NCI-H128 (cell line): ENCODE results near the gene NAA60.
"Not testable (repeated sequence)": the region's sequence is repeated elsewhere in the genome, so short reads cannot be mapped to it uniquely, and the experiment has no call there.

Source experiments
- DNase-seq: peaks from one replicate; lab custom pipeline; 2025; ENCODE audit not compliant: unreplicated experiment; lab: John Stamatoyannopoulos, UW

Gene NAA60

GRCh38 chr16:3481696-3482658 lies 38.5 kb downstream of the NAA60 start:
- DNase-seq = no peak

DNA sequence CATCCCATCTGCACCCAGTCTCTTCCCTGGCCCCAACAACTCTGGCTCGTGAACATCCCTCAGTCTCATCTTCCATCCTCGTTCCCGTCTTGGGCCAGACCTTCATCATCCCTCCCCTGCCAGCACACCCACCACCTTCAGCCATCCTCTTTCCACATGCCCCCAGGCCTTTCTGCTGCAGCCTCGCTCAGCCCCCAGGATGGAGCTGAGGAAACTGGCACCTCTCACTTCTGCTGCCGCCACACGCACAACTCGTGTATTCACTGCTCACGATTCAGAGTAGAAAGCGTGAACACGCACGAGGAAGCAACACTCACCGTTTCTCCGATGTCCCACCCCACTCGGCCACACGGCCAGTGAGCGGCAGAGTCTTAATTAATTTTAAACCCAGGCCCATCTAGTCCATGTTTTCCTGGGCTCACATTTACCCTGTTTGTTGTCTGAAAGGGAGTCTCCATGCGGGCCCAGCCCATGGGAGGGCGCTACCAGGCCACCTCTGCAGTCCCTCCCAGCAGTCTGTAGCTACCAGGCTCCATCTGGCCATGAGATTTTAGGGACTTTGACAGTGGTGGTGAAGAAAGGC lies 39.3 kb downstream of the NAA60 start:
- no peak for DNase-seq

- DNase-seq = no peak
Measured at GRCh38 chr16:3484318-3485096, 41.0 kb downstream of the NAA60 start.

DNA sequence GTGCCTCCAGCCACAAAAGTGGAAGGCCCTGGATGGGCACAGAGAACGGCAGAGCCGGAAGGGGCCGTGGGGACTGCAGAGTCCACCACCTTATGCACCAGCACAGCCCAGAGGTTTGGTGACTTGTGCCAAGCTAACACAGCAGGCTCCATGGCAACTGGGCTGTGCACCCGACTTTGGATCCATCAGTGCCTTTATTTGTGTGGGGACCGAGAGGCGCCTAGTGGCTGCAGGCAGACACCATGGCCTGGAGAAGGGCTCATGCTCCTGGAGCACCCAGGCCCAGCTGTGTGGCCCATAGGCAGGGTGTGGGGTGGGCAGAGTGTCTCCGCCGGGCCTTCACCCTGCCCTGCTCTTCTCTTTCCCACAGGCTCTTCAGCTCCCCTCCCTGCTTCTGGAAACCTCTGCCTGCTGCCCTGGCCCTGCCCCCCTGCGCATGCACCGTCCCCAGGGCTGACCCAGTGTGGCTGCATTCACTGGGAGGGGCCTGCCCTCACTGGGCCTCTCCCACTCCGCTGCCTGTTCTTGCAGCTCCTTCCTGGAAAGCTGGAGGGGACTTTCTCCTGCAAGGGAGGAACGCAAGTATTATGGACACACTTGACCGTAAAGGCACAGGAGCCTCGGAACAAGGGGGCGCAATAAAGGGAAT lies 41.7 kb downstream of the NAA60 start:
- DNase-seq = no peak

GRCh38 chr16:3485821-3486505 lies 42.5 kb downstream of the NAA60 start:
- no peak for DNase-seq

DNA sequence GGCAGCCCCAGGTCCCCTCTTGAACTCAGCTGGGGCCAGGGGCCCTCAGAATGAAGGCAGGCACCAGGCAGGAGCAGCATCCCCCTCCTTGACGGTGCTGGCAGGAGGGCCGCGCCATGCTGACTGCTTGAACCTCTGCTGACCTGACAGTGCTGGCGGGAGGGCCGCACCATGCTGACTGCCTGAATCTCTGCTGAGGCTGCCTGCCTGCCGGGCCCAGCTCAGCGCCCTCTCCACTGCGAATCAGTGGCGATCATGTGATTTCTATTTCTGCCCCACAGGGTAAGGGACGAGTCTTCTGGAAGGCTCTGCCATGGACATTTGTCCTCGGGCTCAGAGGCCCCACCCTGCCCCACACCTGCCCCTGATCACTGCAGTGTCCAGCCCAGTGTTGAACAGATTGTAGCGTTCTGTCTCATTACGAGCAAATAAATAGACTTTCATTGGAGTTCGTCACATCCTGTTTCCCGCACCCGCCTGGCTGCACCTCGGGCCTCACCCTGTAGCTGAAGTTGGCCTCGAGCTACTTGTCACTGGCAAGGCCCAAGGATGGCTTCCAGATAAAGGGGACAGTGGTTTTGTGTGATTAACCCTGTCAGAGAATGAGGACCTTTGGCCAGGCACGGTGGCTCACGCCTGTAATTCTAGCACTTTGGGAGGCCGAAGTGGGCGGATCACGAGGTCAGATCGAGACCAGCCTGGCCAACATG lies 43.2 kb downstream of the NAA60 start:
- no peak for DNase-seq

DNA sequence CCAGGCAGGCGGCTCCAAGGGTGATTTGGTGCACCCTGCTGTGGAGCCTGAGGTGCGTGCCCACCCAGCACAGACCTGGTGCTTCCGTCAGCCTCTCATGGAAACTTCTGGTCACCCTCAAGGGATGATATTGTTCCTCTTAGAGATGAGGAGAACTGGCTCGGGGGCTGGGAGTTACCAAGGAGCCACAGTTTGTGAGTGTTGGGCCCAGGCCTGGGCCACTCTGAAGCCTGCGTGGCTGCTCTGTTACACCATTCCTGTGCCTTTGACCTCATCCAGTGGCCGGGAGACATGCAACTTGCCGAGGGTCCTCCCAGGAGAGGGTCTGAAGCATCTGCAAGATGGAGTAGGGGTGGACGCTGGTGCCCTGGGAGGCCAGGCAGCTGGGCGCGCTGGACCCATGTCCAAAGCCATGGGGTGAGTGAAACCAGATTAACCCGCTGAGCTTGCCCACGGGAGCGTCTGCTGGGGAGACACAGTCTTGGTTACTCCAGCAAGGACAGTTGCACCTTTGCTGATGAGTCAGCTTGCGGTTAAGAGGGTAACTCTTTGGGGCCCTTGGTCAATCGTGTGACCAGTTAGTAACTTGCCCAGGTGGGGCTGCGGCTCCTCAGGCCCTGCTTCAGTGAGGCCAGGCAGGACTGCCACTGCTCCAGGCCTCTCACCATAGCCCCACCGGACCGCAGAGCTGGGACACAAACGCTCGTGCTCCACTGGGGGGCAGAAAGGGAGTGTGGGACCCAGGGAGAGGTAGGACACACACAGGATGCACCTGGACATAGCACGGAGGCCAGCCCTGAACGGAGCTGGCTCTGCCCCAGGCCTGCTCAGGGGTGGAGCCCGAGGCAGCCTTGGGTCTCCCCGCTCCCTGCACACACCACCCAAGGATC lies 44.3 kb downstream of the NAA60 start:
- DNase-seq = no peak

DNA sequence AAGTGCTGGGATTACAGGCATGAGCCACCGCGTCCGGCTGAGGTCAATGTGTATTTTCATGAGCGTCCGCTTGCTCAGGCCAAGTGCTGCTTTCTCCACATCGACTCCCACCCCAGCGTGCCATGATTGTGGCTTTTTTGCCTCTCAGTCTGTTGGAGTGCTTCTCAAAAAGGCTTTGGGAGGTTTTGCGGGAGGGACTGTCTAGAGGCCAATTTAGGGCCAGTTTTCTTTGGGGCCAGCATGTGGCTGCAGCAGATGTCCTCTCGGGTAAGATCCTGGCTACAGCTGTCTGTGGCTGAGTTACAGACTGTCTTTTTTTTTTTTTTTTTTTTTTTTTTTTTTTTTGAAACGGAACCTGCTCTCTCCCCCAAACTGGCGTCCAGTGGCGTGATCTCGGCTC lies 45.3 kb downstream of the NAA60 start:
- no peak for DNase-seq

DNA sequence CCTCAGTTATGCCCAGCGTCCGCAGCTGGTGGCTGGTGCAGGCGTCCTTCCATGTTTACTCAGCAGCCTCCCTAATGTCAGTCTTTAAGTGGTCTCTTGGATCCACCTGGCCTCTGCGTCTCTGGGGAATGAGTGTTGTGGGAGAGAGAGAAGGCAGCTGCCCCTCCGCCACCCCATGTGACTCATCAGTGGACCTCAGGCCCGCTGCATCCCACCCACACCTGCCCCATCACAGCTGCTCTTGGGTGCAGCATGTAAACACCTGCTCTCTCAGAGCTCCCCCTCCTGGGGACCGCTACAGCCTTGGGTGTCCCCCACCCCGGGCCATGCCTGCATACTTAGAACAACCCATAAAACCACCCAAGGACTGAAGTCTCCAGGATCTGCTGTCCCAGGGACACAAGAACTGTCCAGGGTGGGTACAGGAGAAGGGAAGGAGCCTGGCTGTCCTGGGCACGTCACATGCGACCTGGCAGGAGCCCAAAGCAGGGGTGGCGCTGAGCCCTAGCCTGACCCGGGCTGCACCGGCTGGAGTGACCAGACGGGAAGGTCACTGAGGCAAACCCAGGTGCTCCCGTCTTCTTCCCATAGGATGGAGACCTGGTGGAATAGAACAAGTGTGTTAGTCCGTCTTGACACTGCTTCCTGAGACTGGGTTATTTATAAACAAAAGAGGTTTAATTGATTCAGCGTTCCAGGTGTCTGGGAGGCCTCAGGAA lies 47.6 kb downstream of the NAA60 start:
- DNase-seq = no peak

GRCh38 chr16:3492356-3492755 lies 48.9 kb downstream of the NAA60 start:
- DNase-seq = no peak

- no peak for DNase-seq
Measured at GRCh38 chr16:3494386-3494973, 51.0 kb downstream of the NAA60 start.

DNA sequence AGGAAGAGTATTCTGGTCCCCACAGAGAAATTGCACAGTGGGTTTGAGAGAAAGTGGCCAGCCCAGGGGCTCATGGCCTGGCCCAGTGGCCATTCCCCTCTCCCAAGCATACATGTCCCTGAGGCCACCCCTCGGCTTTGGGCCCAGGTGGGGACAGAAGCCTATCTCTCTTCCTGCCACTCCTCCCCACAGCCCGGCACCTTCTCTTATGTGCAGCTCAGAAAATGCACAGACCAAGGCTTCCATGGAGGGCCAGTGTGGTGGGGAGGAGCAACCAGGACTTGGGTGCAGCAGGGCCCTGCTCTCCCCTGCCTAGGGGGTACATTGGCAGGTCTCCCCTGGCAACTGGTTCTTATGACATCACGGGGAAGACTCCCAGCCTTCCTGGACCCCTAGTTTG lies 51.7 kb downstream of the NAA60 start, which contains the start of gene C16orf90:
TSS of gene C16orf90 (minus strand) at position 314 of the 400 bp plus-strand sequence. CDS start at position 246, 68 bp downstream.
- no peak for DNase-seq

- DNase-seq = no peak
Measured at GRCh38 chr16:3496386-3496785, 52.9 kb downstream of the NAA60 start.

DNA sequence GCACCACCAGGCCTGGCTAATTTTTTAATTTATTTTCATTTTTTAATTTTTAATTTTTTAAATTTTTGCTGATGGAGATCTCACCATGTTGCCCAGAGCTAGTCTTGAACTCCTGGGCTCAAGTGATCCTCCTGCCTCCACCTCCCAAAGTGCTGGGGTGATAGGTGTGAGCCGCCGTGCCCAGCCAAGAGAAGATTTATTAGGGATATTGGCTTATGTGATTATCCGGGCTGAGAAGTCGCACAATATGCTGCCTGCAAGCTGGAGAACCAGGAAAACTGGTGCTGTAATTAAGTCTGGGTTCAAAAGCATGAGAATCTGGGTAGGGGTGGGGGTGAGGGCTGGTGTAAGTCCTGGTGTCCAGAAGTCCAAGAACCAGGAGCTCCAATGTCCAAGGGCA lies 54.3 kb downstream of the NAA60 start:
- no peak for DNase-seq

GRCh38 chr16:3498988-3499387 lies 55.5 kb downstream of the NAA60 start:
- no peak for DNase-seq

GRCh38 chr16:3501412-3501761 lies 57.9 kb downstream of the NAA60 start:
- DNase-seq = not testable (repeated sequence)

DNA sequence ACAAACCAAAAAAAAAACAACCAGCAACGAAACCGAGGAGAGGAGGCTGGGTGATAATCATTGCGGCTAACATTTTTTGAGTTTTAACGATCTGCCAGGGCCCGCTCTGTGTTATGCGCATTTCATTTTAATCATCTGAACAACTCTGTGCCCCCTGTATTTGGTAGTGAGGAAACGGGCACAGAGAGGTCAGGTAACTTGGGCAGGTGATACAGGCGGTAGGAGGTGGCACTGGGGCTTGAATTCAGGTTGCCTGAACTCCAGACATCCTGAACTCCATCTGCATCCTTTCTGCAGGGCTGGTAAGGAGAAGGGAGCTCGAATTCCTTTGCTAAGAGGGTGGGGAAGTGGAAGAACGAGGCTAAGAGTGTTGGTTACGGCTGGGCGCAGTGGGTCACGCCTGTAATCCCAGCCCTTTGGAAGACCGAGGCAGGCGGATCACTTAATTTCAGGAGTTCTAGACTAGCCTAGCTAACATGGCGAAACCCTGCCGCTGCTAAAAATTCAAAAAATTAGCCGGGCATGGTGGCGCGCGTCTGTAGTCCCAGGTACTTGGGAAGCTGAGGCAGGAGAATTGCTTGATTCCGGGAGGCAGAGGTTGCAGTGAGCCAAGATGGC lies 58.4 kb downstream of the NAA60 start:
- DNase-seq = no peak
